Cardiac muscle cell (in vitro differentiated cells and primary cell): ENCODE measurements around the gene DIP2B. TPM values are rescaled to one million over a fixed set of nuclear protein-coding genes. Genes with fewer than 3 reads are reported as not detected.

Source experiments
- DNase-seq, 2 donors: peaks; one replicate each; pipeline versions ENCODE4 v3.0.0 to v3.0.0-alpha.2; 2010 to 2017; ENCODE audit warnings: low read depth in 1 of 2, low spot score in 1 of 2
- H3K27ac ChIP-seq: fragments of 200-600 bp; sonication (generic); 2 replicates; pipeline ENCODE4 v1.5.1; 2016
- H3K27me3 ChIP-seq: fragments of 200-600 bp; sonication (generic); 2 replicates; pipeline ENCODE4 v1.6.0; 2016; ENCODE audit warnings: control low read depth
- H3K36me3 ChIP-seq: fragments of 200-600 bp; sonication (generic); 2 replicates; pipeline ENCODE4 v1.5.1; 2016; ENCODE audit warnings: control low read depth
- H3K4me1 ChIP-seq: fragments of 200-600 bp; sonication (generic); 2 replicates; pipeline ENCODE4 v1.8.1; 2017; ENCODE audit warnings: low read depth, mild to moderate bottlenecking, mixed run types
- H3K4me3 ChIP-seq: fragments of 200-600 bp; sonication (generic); 2 replicates; pipeline ENCODE4 v1.5.1; 2016; ENCODE audit warnings: mild to moderate bottlenecking
- H3K9me3 ChIP-seq: fragments of 200-600 bp; sonication (generic); 2 replicates; pipeline ENCODE4 v1.5.1; 2017; ENCODE audit warnings: low read depth, mild to moderate bottlenecking, control low read depth
- CTCF ChIP-seq: IDR thresholded peaks from 2 replicates; pipeline ENCODE4 v1.5.1; 2012; ENCODE audit warnings: low read depth, mild to moderate bottlenecking, low read length
- polyA plus RNA-seq: library from polyadenylated mRNA; unstranded; fragments of >200 nt; fragmentation: Nextera tagmentation; extraction: Ambion mirVana; gene quantifications from 2 replicates; pipeline ENCODE4 v1.2.1, GENCODE V29; 2016
- total RNA-seq: library from RNA; depleted of rRNA; stranded (reverse); fragments of >200 nt; gene quantifications from 2 replicates; pipeline ENCODE4 v1.2.3, GENCODE V29; 2016

DIP2B gene
- total and polyA plus RNA-seq, 2 experiments from 2014 or later: 15.5 to 55.1 TPM

GRCh38 chr12:50595667-50596066, 90.9 kb downstream of the DIP2B start:
- H3K27ac ChIP-seq: peak overlapping the region; percentile 13
- H3K27me3 ChIP-seq: no peaks in the 10 kb centered on the region
- no peaks in the 10 kb centered on the region for H3K36me3 ChIP-seq
- H3K9me3 ChIP-seq: no peaks in the 10 kb centered on the region
- no peak for DNase-seq
- H3K4me3 ChIP-seq: no peak overlapping the region
- H3K4me1 ChIP-seq: peaks cover 16% of the 10 kb centered on the region
- TF ChIP-seq CTCF: no peak

GRCh38 chr12:50597200-50598195, 92.7 kb downstream of the DIP2B start:
- Histone ChIP-seq H3K36me3 (no peaks in the 10 kb centered on the region), H3K4me1 (peaks cover 16% of the 10 kb centered on the region), H3K4me3 (no peak overlapping the region), H3K27ac (peak overlapping the region; percentile 68), H3K9me3 (no peaks in the 10 kb centered on the region), H3K27me3 (no peaks in the 10 kb centered on the region)
- TF ChIP-seq CTCF: peak; percentile 22
- DNase-seq: peak in 1 of 2 donors; percentile 81

GRCh38 chr12:50598321-50598862, 93.6 kb downstream of the DIP2B start:
- no peaks in the 10 kb centered on the region for H3K27me3 ChIP-seq
- peaks cover 20% of the 10 kb centered on the region for H3K4me1 ChIP-seq
- TF ChIP-seq CTCF: no peak
- no peaks in the 10 kb centered on the region for H3K9me3 ChIP-seq
- DNase-seq: peak in 1 of 2 donors; percentile 54
- H3K36me3 ChIP-seq: no peaks in the 10 kb centered on the region
- no peak overlapping the region for H3K4me3 ChIP-seq
- H3K27ac ChIP-seq: peak overlapping the region; percentile 68

GRCh38 chr12:50599366-50600095, 94.7 kb downstream of the DIP2B start:
- no peak for TF ChIP-seq CTCF
- Histone ChIP-seq H3K9me3 (no peaks in the 10 kb centered on the region), H3K27ac (no peak overlapping the region), H3K27me3 (no peaks in the 10 kb centered on the region), H3K4me3 (no peak overlapping the region), H3K4me1 (peaks cover 29% of the 10 kb centered on the region), H3K36me3 (no peaks in the 10 kb centered on the region)
- no peak for DNase-seq

- H3K27me3 ChIP-seq: no peaks in the 10 kb centered on the region
- no peaks in the 10 kb centered on the region for H3K36me3 ChIP-seq
- H3K4me3 ChIP-seq: no peak overlapping the region
- H3K27ac ChIP-seq: peak overlapping the region; percentile 39
- H3K4me1 ChIP-seq: peaks cover 29% of the 10 kb centered on the region
- no peak for TF ChIP-seq CTCF
- DNase-seq: no peak
- H3K9me3 ChIP-seq: no peaks in the 10 kb centered on the region
Observed at GRCh38 chr12:50600364-50600763, 95.6 kb downstream of the DIP2B start.
